SK-N-SH (cell line): ENCODE results near the gene ADGRB2. TPM values are rescaled to one million over a fixed set of nuclear protein-coding genes. Genes with fewer than 3 reads are reported as not detected.

Experiments
- CTCF ChIA-PET: fragments of 300-600, 350-600 bp; formaldehyde crosslinking; extraction: SDS; loops from one replicate; lab custom pipeline; 2021; lab: Yijun Ruan, JAX
- POLR2A ChIA-PET: fragments of 350-600 bp; sonication (Branson Sonifier 250); formaldehyde crosslinking; extraction: SDS; loops from one replicate; lab custom pipeline; 2020; ENCODE audit warnings: antibody characterized with exemption, inconsistent platforms; lab: Yijun Ruan, JAX
- DNase-seq: peaks from one replicate; pipeline ENCODE4 v3.0.0; 2012
- H2AFZ ChIP-seq: fragments of 200-600 bp; sonication (generic); 2 replicates; pipeline ENCODE4 v1.8.1; 2016; ENCODE audit warnings: antibody characterized with exemption, mild to moderate bottlenecking, low read depth
- H3F3A ChIP-seq: fragments of 200-600 bp; sonication (generic); replicated peaks from 2 replicates; pipeline ENCODE3; 2016; ENCODE audit warnings: antibody characterized with exemption, mild to moderate bottlenecking; ENCODE audit not compliant: insufficient read depth
- H3K27ac ChIP-seq, 2 experiments: fragments of 200-500 bp in 1 of 2; fragments of 200-600 bp in 1 of 2; sonication (Bioruptor generic) in 1 of 2; sonication (generic), shearing (Covaris generic) in 1 of 2; 2 replicates each; pipeline versions ENCODE4 v1.5.1 to v1.6.1; 2014 to 2016; ENCODE audit warnings: low read depth in 2 of 2, inconsistent platforms in 1 of 2, low read length in 1 of 2, mild to moderate bottlenecking in 1 of 2, mixed read lengths in 1 of 2
- H3K27me3 ChIP-seq: fragments of 200-600 bp; sonication (generic), shearing (Covaris generic); 2 replicates; pipeline ENCODE4 v1.6.1; 2016; ENCODE audit warnings: mixed run types; ENCODE audit not compliant: insufficient read depth
- H3K36me3 ChIP-seq, 2 experiments: fragments of 200-500 bp in 1 of 2; fragments of 200-600 bp in 1 of 2; sonication (Bioruptor generic) in 1 of 2; sonication (generic) in 1 of 2; replicated peaks in 1 of 2; 2 replicates each; pipeline versions ENCODE3 to v1.5.1; 2014 to 2016; ENCODE audit warnings: low read length in 1 of 2, mild to moderate bottlenecking in 1 of 2; ENCODE audit not compliant: insufficient read depth in 2 of 2, control insufficient read depth in 1 of 2
- H3K4me1 ChIP-seq, 2 experiments: fragments of 200-500 bp in 1 of 2; fragments of 200-600 bp in 1 of 2; sonication (Bioruptor generic) in 1 of 2; sonication (generic), shearing (Covaris generic) in 1 of 2; 2 replicates each; pipeline versions ENCODE4 v1.5.1 to v1.6.1; 2014 to 2016; ENCODE audit warnings: low read depth in 1 of 2, low read length in 1 of 2, mixed run types in 1 of 2; ENCODE audit not compliant: insufficient read depth in 2 of 2, control insufficient read depth in 1 of 2
- H3K4me2 ChIP-seq: fragments of 200-600 bp; sonication (generic), shearing (Covaris generic); 2 replicates; pipeline ENCODE4 v1.6.1; 2017; ENCODE audit warnings: mixed run types
- H3K4me3 ChIP-seq, 2 experiments: fragments of 200-500 bp in 1 of 2; fragments of 200-600 bp in 1 of 2; sonication (Bioruptor generic) in 1 of 2; sonication (generic), shearing (Covaris generic) in 1 of 2; 2 replicates each; pipeline versions ENCODE4 v1.5.1 to v1.8.1; 2014 to 2016; ENCODE audit warnings: low read depth in 2 of 2, inconsistent platforms in 1 of 2, low read length in 1 of 2, mild to moderate bottlenecking in 1 of 2, mixed read lengths in 1 of 2, moderate library complexity in 1 of 2
- H3K79me2 ChIP-seq: fragments of 200-600 bp; sonication (generic); 2 replicates; pipeline ENCODE4 v1.8.1; 2017; ENCODE audit warnings: mild to moderate bottlenecking; ENCODE audit not compliant: insufficient read depth
- H3K9ac ChIP-seq: fragments of 200-600 bp; sonication (generic); 2 replicates; pipeline ENCODE4 v1.6.1; 2017; ENCODE audit warnings: mixed run types
- H3K9me2 ChIP-seq: fragments of 200-600 bp; sonication (generic); 2 replicates; pipeline ENCODE4 v1.6.1; 2017; ENCODE audit warnings: mixed run types
- H3K9me3 ChIP-seq: fragments of 200-600 bp; sonication (generic); 2 replicates; pipeline ENCODE4 v1.6.1; 2017; ENCODE audit warnings: mixed run types, mild to moderate bottlenecking, moderate library complexity
- H4K20me1 ChIP-seq: fragments of 200-600 bp; sonication (generic); 2 replicates; pipeline ENCODE4 v1.6.1; 2017; ENCODE audit warnings: mild to moderate bottlenecking, mixed run types; ENCODE audit not compliant: insufficient read depth
- CTCF ChIP-seq: fragments of 200-600 bp; sonication (generic); IDR thresholded peaks from 2 replicates; pipeline ENCODE4 v1.6.1; 2017; ENCODE audit warnings: antibody characterized with exemption, mild to moderate bottlenecking, moderate library complexity
- ELF1 ChIP-seq: IDR thresholded peaks from 2 replicates; pipeline ENCODE4 v1.4.0; 2012
- JUND ChIP-seq: IDR thresholded peaks from 2 replicates; pipeline ENCODE4 v1.4.0; 2012
- NFIC ChIP-seq: IDR thresholded peaks from 2 replicates; pipeline ENCODE4 v1.4.0; 2012; ENCODE audit warnings: borderline replicate concordance
- RXRA ChIP-seq: IDR thresholded peaks from 2 replicates; pipeline ENCODE4 v1.4.0; 2012; ENCODE audit warnings: low read depth, mild to moderate bottlenecking, borderline replicate concordance
- TAF1 ChIP-seq: IDR thresholded peaks from 2 replicates; pipeline ENCODE4 v1.6.1; 2012; ENCODE audit warnings: low read depth, mild to moderate bottlenecking, low read length, moderate library complexity, borderline replicate concordance
- TCF12 ChIP-seq: IDR thresholded peaks from 2 replicates; pipeline ENCODE4 v1.4.0; 2012
- TEAD4 ChIP-seq: IDR thresholded peaks from 2 replicates; pipeline ENCODE4 v1.4.0; 2012; ENCODE audit warnings: mild to moderate bottlenecking, borderline replicate concordance; ENCODE audit not compliant: insufficient read depth
- USF2 ChIP-seq: fragments of 150-350 bp; IDR thresholded peaks from 2 replicates; pipeline ENCODE4 v1.6.1; 2017; ENCODE audit warnings: antibody characterized with exemption, low read length, low read depth, borderline replicate concordance
- WGBS: methylation state at CpG from one replicate; pipeline ENCODE4 v1.1.6; 2017; ENCODE audit warnings: low lambda C conversion rate; 5-methylcytosine and 5-hydroxymethylcytosine counted together
- polyA plus RNA-seq, 3 experiments: library from polyadenylated mRNA; depleted of rRNA; stranded (reverse); fragments of >200 nt; gene quantifications; 2 replicates each; pipeline ENCODE4 v1.2.3, GENCODE V29; 2012
- TF ChIP-seq, protein P1 (sequence below): fragments of 150-350 bp; IDR thresholded peaks from 2 replicates; pipeline ENCODE4 v1.6.1; 2016; ENCODE audit warnings: mild to moderate bottlenecking, low read depth, low read length

Gene ADGRB2
- polyA plus RNA-seq, 1 of the 3 experiments (the other 2 are of a cell fraction) = 13.0 TPM

GRCh38 chr1:31781138-31781755 lies 17.1 kb upstream of the ADGRB2 start (continued):
- TF ChIP-seq RXRA (no peak), TEAD4 (no peak), JUND (no peak), CTCF (no peak), USF2 (no peak)
- TF ChIP-seq, protein P1, sequence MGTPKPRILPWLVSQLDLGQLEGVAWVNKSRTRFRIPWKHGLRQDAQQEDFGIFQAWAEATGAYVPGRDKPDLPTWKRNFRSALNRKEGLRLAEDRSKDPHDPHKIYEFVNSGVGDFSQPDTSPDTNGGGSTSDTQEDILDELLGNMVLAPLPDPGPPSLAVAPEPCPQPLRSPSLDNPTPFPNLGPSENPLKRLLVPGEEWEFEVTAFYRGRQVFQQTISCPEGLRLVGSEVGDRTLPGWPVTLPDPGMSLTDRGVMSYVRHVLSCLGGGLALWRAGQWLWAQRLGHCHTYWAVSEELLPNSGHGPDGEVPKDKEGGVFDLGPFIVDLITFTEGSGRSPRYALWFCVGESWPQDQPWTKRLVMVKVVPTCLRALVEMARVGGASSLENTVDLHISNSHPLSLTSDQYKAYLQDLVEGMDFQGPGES = no peak

DNA sequence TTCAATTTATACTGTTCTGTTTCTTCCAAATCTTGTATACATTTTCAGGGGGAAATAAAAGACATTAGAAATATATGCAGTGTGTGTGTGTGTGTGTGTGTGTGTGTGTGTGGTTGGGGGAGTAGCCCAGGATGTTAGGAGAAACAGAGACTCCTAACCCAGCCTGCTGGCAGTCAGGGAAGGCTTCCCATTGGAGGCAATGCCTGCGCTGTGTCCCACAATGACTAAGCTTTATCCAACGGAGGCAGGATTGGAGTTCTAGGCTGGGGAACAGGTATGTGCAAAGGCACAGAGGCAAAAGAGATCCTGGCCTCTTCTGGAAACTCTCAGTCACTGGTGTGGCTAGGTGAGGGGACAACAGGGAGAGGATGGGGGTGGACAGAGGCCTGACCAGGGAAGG lies 16.5 kb upstream of the ADGRB2 start:
- Histone ChIP-seq H3K9me3 (no peaks in the 10 kb centered on the region), H3K4me1 (peaks cover 21 to 80% of the 10 kb centered on the region in 2 experiments), H3F3A (peaks cover 6% of the 10 kb centered on the region), H3K36me3 (no peaks in the 10 kb centered on the region), H3K79me2 (no peaks in the 10 kb centered on the region), H3K4me3 (no peak overlapping the region), H4K20me1 (no peaks in the 10 kb centered on the region), H3K27ac (peak overlapping the region in 1 of 2 experiments; percentile 97; a peak in 2 of 4 replicates), H3K9me2 (no peaks in the 10 kb centered on the region), H3K4me2 (no peak overlapping the region), H2AFZ (no peak overlapping the region), H3K9ac (no peak overlapping the region), H3K27me3 (no peaks in the 10 kb centered on the region)
- no peak for DNase-seq
- POLR2A ChIA-PET = interaction anchor here (6.1 to 6.6 kb wide), 2 partner anchors 11 to 16 kb away, joined by 58 to 67 read pairs; partner anchors contain the start of gene ADGRB2
- CTCF ChIA-PET = interaction anchor here (1.1 to 21.1 kb wide), 4 partner anchors 9 to 65 kb away, joined by 3 to 707 read pairs (median 46); partner anchors contain the start of gene ADGRB2
- TF ChIP-seq, protein P1 = no peak
- TF ChIP-seq ELF1 = no peak
- no peak for TF ChIP-seq TAF1
- TF ChIP-seq TCF12 = no peak
- TF ChIP-seq NFIC = no peak
- 50% methylated on average over 1 of the region's 2 CpGs for WGBS
